ENCODE data around the gene SDSL.

Gene SDSL

GRCh38 chr12:113395119-113395518, 27.1 kb upstream of the SDSL start:
- in situ Hi-C loops (cut with MboI; ENCODE audit: low pct_unique_long_range_greater_than_20kb, low sequenced_read_pairs, unreplicated experiment): no loop called here
- TF ChIP-seq CTCF (IDR thresholded peaks at IDR 0.05; ENCODE audit: extremely low read depth, insufficient read depth, missing control alignments): no peak
- DNase-seq (ENCODE audit: low spot score): no peak

- DNase-seq (ENCODE audit: low spot score): no peak
- in situ Hi-C loops (cut with MboI; ENCODE audit: low pct_unique_long_range_greater_than_20kb, low sequenced_read_pairs, unreplicated experiment): no loop called here
- no peak for TF ChIP-seq CTCF (IDR thresholded peaks at IDR 0.05; ENCODE audit: extremely low read depth, insufficient read depth, missing control alignments)
These were observed 26.0 kb upstream of the SDSL start for GRCh38 chr12:113396200-113396599.

- in situ Hi-C loops (cut with MboI; ENCODE audit: low pct_unique_long_range_greater_than_20kb, low sequenced_read_pairs, unreplicated experiment): no loop called here
- no peak for TF ChIP-seq CTCF (IDR thresholded peaks at IDR 0.05; ENCODE audit: extremely low read depth, insufficient read depth, missing control alignments)
- DNase-seq (ENCODE audit: low spot score): no peak
These were observed 25.2 kb upstream of the SDSL start for GRCh38 chr12:113396828-113397496.

- in situ Hi-C loops (cut with MboI; ENCODE audit: low pct_unique_long_range_greater_than_20kb, low sequenced_read_pairs, unreplicated experiment): no loop called here
- no peak for TF ChIP-seq CTCF (IDR thresholded peaks at IDR 0.05; ENCODE audit: extremely low read depth, insufficient read depth, missing control alignments)
- DNase-seq (ENCODE audit: low spot score): no peak
These were observed 24.5 kb upstream of the SDSL start for GRCh38 chr12:113397497-113398197.

GRCh38 chr12:113398346-113399290, 23.6 kb upstream of the SDSL start:
- in situ Hi-C loops (cut with MboI; ENCODE audit: low pct_unique_long_range_greater_than_20kb, low sequenced_read_pairs, unreplicated experiment): no loop called here
- no peak for TF ChIP-seq CTCF (IDR thresholded peaks at IDR 0.05; ENCODE audit: extremely low read depth, insufficient read depth, missing control alignments)
- DNase-seq (ENCODE audit: low spot score): no peak

- in situ Hi-C loops (cut with MboI; ENCODE audit: low pct_unique_long_range_greater_than_20kb, low sequenced_read_pairs, unreplicated experiment): no loop called here
- no peak for TF ChIP-seq CTCF (IDR thresholded peaks at IDR 0.05; ENCODE audit: extremely low read depth, insufficient read depth, missing control alignments)
- DNase-seq (ENCODE audit: low spot score): no peak
These were observed 22.7 kb upstream of the SDSL start for GRCh38 chr12:113399490-113399889.

Measured in GM13977 (cell line).